ENCODE measurements around the gene RGS14.
"Not testable (repeated sequence)": the region's sequence is repeated elsewhere in the genome, so short reads cannot be mapped to it uniquely, and the experiment has no call there.

RGS14 gene

DNA sequence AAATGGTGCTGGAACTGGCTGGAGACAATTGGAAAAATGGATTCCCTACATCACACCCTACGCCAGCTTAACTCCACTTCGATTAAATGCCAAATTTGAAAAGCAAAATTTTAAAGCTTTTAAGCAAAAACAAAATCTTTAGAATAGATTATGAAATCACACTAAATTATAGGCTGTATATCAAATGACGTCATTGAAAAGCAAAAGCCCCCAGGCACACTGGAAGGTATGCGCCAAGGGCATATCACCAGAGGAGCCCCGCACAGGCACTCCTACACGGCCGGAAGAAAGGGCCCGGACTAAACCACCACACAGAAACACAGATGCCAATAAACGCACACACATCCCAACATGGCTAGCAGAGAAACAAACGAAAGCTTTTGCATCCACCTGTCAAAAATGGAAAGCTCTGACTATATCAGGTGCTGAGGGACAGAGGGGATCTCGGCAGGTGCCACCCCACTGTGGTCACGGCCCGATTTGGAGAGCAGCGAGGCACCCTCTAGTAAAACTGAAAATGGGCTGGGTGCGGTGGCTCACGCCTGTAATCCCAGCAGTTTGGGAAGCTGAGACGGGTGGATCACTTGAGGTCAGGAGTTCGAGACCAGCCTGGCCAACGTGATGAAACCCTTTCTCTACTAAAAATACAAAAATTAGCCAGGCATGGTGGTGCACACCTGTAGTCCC, 29.0 kb upstream of the RGS14 start:
- DNase-seq, result no peak

DNA sequence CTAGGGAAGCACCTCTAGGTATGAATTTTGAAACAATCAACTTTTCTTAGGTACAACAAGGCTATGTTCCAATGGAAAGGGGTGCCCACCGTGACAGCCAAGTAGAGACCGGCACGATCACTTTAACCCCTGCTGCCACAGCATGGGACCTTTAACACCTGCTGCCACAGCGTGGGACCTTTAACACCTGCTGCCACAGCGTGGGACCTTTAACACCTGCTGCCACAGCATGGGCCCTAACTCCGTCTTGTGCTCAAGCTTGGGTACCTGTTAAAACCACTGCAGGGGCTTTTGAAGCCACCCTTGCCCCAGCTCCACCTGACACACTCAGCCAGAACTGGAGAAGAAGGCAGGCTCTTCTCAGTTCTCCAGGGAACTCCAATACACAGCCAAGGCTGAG, 27.8 kb upstream of the RGS14 start:
- no peak for DNase-seq

DNA sequence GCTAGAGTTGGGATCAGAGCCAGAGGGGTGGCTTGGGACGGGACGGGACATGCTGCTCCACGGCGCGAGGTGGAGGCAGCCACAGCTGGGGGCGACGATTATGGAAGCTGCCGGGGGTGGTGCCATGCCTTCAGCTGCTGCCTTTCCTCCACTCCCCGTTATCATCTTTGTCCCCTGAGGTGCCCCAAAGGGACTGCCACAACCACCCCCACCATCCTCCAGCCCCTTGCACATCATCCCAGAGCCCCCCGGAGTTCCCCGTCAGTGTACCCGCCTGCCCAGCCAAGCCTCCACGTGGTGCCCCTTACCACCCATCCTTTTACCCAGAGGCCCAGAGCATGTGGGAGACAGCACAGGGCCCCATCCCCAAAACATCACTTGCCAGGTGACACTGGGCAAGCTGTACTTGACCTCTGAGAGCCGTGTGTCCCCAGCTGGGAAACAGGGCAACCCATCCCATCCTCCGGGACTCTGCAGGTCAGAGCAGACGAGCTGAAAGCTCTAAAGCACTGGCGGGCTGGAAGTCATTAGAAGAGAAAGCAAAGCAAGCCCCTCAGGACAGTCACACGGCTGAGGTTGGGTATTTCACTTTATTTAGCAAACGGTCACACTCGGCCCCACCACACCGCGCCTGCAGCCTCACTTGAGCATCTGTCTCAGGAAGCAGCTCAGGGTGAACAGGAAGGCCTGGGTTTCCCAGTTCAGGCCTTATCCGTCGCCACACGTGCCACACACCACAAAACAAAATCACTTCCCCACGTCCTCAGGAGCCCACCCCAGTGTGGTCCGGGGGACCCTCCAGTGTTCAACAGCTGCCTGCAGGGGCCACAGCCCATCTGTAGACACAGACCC, 26.5 kb upstream of the RGS14 start:
- DNase-seq, result no peak

DNA sequence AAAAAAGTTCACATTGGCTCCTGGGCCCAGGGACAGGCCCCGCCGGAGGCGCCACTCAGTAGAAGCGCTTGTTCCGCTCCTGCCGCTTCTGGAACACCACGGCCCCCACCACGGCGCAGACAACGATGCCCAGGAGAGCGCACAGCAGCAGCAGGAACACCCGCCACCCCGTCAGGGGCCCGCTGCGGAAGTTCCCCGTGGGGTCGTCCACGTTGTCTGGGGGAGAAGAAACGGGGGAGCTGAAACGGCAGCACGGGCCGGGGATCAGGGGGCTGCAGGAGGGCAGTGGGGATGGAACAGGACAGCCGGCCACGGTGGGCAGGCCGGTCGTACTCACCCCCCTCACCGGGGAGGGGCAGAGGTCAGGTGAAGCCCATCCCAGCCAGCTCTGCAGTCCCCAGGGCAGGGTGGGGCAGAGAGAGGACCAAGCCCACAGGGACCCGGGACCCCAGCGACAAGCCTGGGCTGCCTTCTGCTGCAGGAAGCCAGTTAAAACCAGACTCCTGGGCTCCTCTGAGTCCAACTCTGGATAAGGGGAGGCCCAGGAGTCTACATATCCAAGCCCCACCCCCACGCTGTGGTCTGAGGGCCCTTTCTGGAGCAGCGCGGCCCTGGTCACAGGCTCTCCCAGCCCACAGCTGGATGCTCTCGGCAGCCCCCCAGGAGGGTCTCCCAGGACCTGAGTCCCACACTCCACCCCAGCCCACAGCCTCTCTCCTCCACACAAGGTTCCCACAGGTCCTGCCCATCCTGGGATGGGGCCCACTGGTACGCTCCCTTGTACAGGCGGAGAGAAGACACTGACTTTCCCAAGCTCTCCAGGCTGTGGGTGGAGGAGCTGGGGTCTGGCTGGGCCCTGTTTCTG, 25.5 kb upstream of the RGS14 start:
- no peak for DNase-seq

DNA sequence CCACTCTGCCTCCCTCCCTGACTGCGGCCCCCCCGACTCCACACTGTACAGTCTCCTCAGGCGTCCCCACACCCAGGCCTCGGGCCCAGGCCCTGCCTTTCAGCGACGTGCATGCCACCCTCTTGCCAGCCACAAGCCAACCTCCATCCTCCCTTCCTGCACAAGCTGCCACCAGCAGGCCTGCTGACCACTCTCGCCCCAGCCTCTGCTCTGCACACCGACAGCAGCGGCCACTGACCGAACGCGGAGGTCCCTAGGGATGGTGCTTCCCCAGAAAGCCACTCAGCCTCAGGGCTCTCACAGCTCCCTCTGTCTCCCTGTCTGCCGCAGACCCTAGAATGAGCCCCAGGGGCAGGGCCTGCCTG, 24.8 kb upstream of the RGS14 start:
- no peak for DNase-seq

DNA sequence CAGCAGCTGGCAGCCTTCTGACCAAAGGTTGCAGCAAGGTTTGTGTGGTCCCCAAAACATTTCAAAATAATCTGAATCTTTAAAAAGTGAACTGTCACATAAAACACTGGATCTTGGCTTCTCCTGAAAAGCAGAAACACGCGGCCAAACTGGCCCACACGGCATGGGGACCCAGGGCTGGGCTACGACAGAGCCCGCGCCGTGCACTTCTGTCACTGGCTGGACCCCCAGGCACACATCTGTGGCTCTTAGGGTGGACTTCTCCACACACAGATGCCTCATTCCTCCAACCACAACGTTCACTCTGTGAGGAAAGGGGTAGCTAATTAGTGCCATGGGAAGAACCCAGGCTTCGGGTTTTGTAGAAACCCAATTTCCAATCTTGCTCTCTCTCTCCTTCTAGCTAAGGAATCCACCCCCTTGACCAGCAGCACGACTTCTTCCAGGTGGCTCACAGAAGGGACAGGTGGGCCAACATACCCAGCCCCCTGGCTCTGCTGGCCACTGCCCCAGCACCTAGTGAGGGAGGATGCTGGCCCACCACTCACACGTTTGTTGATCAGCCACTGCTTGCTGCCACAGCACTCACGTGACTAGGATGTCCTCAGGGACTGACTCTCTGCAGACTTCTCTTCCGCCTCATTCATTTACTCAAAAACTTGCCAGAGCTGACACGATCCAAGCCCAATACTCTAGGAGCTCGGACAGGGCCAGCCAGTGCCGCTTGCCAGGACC, 24.1 kb upstream of the RGS14 start:
- no peak for DNase-seq

DNA sequence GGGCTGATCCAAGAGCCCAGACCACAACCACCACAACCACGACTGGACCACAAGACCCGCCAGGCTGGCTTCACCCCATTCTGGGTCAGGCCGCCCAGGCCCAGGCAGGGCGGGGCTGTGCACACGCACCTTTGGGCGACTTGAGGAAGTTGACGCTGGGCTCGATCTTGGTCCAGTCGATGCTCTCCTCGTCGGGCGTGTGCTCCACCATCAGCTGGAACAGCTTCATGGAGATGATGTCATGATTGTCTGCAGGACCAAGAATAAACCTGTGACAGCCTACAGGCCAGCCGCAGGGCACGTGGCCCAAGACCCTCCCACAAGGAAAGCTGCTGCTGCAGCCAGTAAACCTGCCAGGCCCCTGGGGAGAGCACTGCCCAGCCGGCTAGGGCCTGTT, 23.6 kb upstream of the RGS14 start:
- no peak for DNase-seq

DNA sequence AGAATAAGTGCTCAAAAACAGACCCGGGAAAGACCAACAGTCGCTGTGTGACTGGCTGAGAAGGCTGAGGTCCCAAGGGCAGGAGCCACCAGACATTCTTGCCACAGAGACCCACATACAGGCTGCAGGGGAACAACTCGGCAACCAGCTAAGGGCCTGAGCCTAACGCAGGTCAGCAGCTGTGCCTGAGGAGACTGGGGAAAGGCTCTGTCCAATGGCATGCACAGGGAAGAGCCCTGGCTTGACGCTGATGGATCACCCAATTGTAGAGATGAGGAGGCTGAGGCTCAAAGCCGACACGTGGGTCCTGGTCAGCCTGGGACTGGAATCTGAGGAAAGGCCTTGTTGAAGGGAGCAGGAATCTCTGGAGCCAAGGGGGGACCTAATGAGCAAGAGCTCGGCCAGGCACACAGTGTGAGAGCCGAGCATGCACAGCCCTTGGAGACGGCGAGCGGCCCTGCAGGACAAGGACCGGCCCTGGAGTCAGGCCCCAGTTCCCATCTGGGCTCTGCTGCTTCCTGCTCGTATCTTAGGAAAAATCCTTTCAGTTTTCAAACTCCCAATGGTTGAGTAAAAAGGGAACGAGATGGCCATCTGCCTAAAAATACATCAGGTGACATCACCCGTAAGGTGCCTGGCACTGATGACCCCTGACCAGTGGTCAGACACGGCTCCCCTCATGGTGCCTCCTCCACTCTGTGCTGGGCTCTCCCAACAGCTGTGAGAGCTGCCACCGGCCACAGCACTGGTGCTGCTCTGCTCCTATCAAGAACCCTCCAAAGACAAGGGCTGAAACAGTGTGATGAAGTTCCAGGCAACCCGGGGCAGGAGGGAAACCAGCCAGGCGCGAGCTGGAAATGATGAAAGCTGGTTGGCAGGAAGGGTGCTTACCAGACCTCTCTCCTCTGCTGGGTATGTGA, 22.7 kb upstream of the RGS14 start:
- DNase-seq, result no peak

DNA sequence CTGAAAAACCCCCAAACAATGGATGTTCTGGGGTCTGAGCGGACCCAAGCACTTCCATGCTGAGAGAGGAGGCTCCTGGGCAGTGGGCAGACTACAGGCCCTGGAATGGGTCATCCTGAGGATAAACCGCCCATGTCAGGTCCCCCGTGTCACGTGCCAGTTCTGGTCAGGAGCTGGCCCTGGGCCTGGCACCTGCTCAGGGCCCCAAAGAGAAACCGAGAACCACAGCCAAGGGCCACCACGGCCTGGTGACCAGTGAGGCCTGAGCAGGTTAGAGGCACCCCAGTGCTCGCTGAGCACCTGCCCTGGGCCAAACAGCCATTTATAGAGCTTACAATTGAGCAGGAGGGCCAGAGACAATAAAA, 22.0 kb upstream of the RGS14 start:
- DNase-seq, result no peak

DNA sequence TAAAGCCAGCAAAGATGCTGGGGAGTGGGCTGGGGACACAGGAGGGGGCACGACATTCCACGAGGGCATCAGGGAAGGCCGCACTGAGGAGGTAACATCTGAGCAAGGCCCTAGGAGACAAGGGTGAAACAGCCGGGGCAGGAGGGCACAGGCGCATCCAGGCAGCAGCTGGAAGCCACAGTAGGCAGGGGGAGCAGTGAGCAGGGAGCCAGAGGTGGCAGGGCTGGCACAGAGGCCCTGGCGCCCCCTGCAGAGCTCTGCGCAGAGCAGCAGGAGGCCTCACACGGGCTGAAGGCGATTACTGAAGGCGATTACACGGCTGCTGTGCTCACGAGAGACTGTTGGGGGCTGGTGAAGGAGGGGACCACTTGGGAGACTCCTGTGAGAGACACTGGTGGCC, 21.6 kb upstream of the RGS14 start:
- peak; percentile 21 for DNase-seq

DNA sequence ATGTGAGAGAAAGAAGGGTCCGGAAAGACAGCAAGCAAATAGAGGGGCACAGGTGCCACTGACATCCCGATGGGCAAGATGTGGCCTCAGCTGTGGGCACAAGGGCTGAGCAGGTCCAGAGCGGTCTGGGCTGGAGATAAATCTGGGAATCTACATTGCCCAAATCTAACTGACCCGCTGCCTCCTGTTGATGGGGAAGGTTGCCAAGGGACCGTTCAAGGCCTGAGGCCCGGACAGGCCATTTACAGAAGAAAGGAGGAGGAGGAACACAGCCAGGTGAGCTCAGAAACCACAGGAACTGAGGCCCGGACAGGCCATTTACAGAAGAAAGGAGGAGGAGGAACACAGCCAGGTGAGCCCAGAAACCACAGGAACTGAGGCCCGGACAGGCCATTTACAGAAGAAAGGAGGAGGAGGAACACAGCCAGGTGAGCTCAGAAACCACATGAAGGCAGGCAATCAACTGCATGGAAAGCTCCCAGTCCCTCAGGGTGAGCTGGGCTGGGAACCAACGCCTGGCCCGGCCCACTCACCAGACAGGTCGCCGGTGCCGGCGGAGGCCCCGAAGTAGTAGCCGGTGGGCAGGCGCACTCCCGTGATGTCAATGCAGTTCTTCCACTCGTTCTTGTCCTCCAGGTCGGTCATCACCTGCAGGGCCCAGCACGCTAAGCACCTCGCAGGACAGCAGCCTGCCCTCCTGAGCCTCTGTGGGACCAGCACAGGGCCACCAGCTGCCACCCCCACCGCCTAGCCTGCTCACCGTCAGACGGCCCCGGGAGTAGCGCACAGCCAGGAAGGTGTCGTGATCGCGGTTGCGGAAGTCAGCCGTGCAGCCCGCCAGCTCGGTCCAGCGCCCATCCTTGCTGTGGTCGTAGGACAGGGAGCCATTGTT, 20.9 kb upstream of the RGS14 start:
- DNase-seq, result no peak

DNA sequence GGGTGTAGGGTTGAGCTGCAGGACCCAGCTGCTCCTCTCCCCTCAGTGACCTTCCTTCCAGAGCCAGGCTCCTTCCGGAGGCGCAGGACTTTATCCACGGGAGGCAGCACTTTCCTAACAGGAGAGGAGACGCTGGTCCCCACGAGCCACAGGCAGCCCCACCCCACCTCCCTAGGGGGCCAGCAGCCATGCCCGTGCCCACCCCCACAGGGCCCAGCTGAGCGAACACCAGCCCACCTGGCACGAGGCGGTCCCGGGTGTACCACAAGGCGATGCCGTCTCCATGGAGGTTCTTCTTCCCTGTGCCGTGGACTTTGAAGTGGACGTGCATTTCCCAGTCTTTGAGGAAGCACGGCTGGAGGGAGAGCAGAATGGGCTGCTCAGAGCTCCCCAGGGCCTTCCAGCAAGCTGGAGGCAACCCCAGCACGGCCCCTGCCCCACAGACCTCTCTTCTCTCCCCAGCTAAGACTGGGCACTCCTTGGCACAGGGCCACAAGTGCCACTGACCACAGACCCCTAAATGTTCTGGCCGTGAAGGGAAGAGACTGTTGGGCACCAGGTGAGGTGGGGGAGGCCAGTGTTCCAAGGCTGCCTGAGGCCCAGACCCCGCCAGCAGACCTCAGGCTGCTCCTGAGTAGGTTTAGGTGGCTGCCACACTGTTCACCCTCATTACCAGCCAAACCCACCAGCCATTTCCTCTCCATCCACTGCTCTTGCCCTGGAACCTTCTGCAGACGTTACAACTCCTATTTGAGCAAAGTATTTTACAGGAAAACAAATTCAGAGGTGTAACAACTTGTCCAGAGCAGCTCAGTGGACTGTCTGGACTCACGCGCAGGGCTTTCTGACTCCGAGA, 19.2 kb upstream of the RGS14 start:
- no peak for DNase-seq

DNA sequence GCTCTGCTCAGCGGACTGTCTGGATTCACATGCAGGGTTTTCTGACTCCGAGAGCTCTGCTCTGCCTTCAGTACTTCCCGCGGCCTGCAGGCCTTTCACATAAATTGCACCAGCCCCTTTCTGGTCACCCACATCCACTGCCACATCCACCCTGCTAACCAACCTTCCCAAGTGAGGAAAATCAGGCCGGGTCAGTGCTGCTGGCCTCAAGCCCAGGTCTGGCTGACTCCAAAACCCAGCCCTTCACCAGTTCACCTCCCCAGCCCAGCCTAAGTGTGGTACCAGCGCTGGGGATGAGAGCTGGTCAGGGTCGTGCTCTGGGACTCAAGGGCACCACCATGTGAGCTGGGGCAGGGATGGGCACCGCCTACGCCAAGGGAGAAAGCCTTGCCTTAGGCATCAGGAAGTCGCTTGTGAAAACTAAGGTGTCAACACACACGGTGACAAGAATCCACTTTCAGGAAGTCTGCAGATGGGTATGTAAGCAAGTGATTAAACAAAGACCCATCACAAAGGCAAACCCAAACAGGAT, 18.6 kb upstream of the RGS14 start:
- no peak for DNase-seq

DNA sequence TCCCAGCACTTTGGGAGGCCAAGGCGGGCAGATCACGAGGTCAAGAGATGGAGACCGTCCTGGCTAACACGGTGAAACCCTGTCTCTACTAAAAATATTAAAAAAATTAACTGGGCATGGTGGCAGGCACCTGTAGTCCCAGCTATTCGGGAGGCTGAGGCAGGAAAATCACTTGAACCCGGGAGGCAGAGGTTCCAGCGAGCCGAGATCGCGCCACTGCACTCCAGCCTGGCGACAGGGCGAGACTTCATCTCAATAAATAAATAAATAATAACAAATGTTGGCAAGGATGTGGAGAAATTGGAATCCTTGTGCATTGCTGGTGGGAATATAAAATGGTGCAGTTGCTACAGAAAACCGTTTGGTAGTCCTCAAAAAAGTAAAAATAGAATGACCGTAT, 14.7 kb upstream of the RGS14 start:
- not testable (repeated sequence) for DNase-seq

DNA sequence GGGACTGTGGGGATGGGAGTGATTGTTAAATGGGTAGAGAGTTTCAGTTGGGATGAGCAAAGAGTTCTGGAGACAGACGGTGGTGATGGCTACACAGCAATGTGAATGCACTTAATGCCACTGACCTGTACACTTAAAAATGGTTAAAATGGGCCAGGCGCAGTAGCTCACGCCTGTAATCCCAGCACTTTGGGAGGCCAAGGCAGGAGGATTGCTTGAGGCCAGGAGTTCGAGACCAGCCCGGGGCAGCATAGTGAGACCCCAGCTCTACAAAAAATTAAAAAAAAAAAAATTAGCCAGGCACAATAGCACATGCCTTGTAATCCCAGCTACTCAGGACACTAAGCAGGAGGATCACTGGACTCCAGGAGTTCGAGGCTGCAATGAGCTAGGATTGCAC, 13.9 kb upstream of the RGS14 start:
- DNase-seq, result no peak

DNA sequence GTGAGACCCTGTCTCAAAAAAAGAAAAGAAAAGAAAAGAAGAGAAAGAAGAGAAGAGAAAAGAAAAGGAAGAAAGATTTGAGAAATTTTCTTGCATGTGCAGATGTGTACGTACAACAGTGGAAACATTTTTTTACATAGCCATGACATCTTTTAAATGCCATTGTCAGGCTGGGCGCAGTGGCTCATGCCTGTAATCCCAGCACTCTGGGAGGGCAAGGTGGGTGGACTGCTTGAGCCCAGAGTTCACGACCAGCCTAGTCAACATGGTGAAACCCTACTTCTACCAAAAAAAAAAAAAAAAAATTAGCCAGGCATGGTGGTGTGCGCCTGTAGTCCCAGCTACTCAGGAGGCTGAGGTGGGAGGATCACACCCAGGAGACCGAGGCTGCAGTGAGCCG, 12.8 kb upstream of the RGS14 start:
- no peak for DNase-seq

DNA sequence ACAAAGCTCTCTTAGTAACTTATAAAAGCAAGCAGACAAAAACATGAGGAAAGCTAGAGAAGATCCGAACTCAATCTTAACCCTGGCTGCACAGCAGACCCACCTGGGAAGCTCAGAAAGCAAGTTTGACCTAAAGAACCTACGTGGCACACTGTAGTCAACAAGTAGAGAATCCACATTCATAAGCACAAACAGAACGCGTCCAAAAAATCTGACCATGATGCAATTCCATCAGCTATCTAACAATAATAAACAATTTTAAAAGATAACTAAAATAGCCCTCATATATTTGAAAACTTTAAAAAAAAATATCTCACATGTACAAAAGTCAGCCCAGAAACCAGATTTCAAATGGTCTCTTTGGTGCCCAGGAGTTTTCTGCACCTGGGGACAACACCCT, 10.9 kb upstream of the RGS14 start:
- DNase-seq, result no peak

DNA sequence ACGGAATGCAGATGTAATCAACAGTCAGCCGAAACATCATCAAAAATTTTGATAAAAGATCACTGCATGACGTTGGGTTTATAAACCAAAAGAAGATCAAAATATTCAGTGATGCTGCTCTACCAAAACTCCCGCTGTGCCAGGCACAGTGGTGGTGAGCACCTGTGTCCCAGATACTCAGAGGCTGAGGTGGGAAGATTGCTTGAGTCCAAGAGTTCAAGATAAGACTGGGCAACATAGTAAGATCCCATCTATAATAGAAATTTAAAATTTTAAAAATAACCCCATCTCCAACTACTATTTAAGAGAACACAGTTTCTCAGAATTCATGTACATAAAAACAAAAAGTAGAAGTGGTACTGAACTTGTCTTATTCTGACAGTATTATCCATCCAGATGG, 10.0 kb upstream of the RGS14 start:
- DNase-seq, result no peak

DNA sequence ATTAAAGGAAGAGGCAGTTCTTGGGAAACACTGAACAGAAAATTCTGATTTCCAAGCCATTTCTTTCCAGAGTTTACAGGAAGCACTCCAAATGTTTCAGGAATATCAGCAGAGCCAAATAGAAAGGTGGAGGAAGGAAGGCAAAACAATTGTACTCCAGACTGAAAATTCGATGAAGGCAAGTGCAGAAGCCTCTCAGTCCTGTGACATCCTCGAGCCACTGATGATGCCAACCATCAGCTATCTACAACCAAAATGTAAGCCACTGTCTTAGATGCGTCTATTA, 8.4 kb upstream of the RGS14 start:
- DNase-seq, result no peak

DNA sequence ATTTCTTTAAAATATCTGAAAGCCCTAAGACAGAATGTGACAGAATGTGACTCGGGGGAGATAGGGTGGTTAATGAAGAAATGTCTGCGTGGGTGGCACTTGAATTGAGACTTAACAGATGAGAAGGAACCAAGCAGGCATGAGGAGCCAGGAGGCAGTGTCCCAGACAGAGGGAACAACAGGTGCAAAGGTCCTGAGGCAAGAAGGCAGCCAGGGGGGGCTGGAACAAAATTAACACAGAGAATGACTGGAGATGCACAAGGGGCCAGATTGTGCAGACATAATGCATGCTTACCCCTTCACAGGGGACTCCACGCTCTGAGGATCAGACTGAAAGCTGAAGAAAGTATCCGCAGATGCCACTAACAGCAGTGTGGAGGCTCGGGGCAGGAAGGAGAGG, 8.0 kb upstream of the RGS14 start:
- no peak for DNase-seq

All from EL (cell line).